GOT3 (cell line): ENCODE measurements around the gene ADARB1.

Experiments
- DNase-seq: peaks from one replicate; lab custom pipeline; 2025; ENCODE audit warnings: mixed read lengths; lab: John Stamatoyannopoulos, UW

The ADARB1 gene

GRCh38 chr21:45169682-45170081, 95.3 kb downstream of the ADARB1 start:
- DNase-seq = no peak

- DNase-seq = no peak
Observed at GRCh38 chr21:45170987-45171386, 96.6 kb downstream of the ADARB1 start.

GRCh38 chr21:45172420-45172819, 98.0 kb downstream of the ADARB1 start:
- no peak for DNase-seq

- DNase-seq = no peak
Observed at GRCh38 chr21:45175326-45176095, 101.1 kb downstream of the ADARB1 start.

- no peak for DNase-seq
Observed at GRCh38 chr21:45176141-45176540, 101.8 kb downstream of the ADARB1 start.

- no peak for DNase-seq
Observed at GRCh38 chr21:45177039-45177438, 102.7 kb downstream of the ADARB1 start.

GRCh38 chr21:45178070-45178608, 103.8 kb downstream of the ADARB1 start:
- DNase-seq = no peak

- DNase-seq = no peak
Observed at GRCh38 chr21:45178971-45179370, 104.6 kb downstream of the ADARB1 start.

- DNase-seq = no peak
Observed at GRCh38 chr21:45179568-45180245, 105.3 kb downstream of the ADARB1 start.

GRCh38 chr21:45180246-45180599, 105.8 kb downstream of the ADARB1 start:
- DNase-seq = no peak

GRCh38 chr21:45182958-45183357, 108.6 kb downstream of the ADARB1 start:
- no peak for DNase-seq

GRCh38 chr21:45183852-45184251, 109.5 kb downstream of the ADARB1 start:
- DNase-seq = no peak

- no peak for DNase-seq
Observed at GRCh38 chr21:45184869-45185268, 110.5 kb downstream of the ADARB1 start.

- DNase-seq = no peak
Observed at GRCh38 chr21:45186709-45187108, 112.3 kb downstream of the ADARB1 start.

GRCh38 chr21:45187646-45188045, 113.3 kb downstream of the ADARB1 start:
- DNase-seq = no peak

- DNase-seq = no peak
Observed at GRCh38 chr21:45190013-45190412, 115.6 kb downstream of the ADARB1 start.

- no peak for DNase-seq
Observed at GRCh38 chr21:45192332-45192731, 118.0 kb downstream of the ADARB1 start.

- no peak for DNase-seq
Observed at GRCh38 chr21:45196620-45197019, 122.2 kb downstream of the ADARB1 start.

- DNase-seq = no peak
Observed at GRCh38 chr21:45199201-45199600, 124.8 kb downstream of the ADARB1 start.

- DNase-seq = no peak
Observed at GRCh38 chr21:45200031-45200430, 125.7 kb downstream of the ADARB1 start.

GRCh38 chr21:45200581-45201296, 126.4 kb downstream of the ADARB1 start:
- no peak for DNase-seq

- no peak for DNase-seq
Observed at GRCh38 chr21:45202344-45202743, 128.0 kb downstream of the ADARB1 start.

- DNase-seq = no peak
Observed at GRCh38 chr21:45202889-45203288, 128.5 kb downstream of the ADARB1 start.
